HCT116 (cell line): ENCODE results near the gene SSH2. TPM values are rescaled to one million over a fixed set of nuclear protein-coding genes. Genes with fewer than 3 reads are reported as not detected.

Experiments
- ATAC-seq: fragments of 200-7000 bp; cut with Tn5 transposase; 2 replicates; pipeline ENCODE4 v1.9.1; 2020; ENCODE audit warnings: mild to moderate bottlenecking, moderate library complexity
- BruUV-seq: library from RNA; stranded (reverse); fragments of 400-500 nt; replicated peaks from 2 replicates; lab custom pipeline; 2021; lab: Mats Ljungman, UMichigan
- CTCF ChIA-PET: fragments of 300-600 bp; sonication (Branson Sonifier 250); formaldehyde crosslinking; loops from one replicate; lab custom pipeline; 2021; ENCODE audit warnings: antibody characterized with exemption; lab: Charles Lee
- POLR2A ChIA-PET: fragments of 300-600, 350-600 bp; sonication (Branson Sonifier 250); formaldehyde crosslinking; loops from one replicate; lab custom pipeline; 2021; ENCODE audit warnings: antibody characterized with exemption; lab: Charles Lee
- RAD21 ChIA-PET, 2 experiments: fragments of 300-600 bp; sonication (Branson Sonifier 250); formaldehyde crosslinking; loops; one replicate each; lab custom pipeline; 2023; ENCODE audit warnings: low total read pairs in 2 of 2; ENCODE audit not compliant: uncharacterized antibody in 2 of 2, unreplicated experiment in 2 of 2, low non-redundant PET in 1 of 2; lab: Charles Lee
- DNase-seq: peaks from one replicate; pipeline ENCODE4 v3.0.0-alpha.2; 2010; ENCODE audit warnings: low read depth, low spot score
- H2AFZ ChIP-seq: fragments of 200-600 bp; shearing (Covaris generic), sonication (generic); 2 replicates; pipeline ENCODE4 v1.6.1; 2017; ENCODE audit warnings: low read depth, mixed run types, mixed read lengths, antibody characterized with exemption, low read length; ENCODE audit not compliant: poor library complexity, severe bottlenecking
- H3K27ac ChIP-seq: 2 replicates; pipeline ENCODE4 v1.5.1; 2012; ENCODE audit warnings: low read depth, low read length
- H3K27me3 ChIP-seq: fragments of 200-600 bp; sonication (generic); 2 replicates; pipeline ENCODE4 v1.6.1; 2016; ENCODE audit warnings: mixed run types, low read length, mixed read lengths; ENCODE audit not compliant: insufficient read depth
- H3K36me3 ChIP-seq, 2 experiments: fragments of 200-500 bp in 1 of 2; fragments of 200-600 bp in 1 of 2; sonication (Bioruptor generic) in 1 of 2; sonication (generic) in 1 of 2; 2 replicates each; pipeline versions ENCODE4 v1.5.1 to v1.6.1; 2014 to 2016; ENCODE audit warnings: low read length in 2 of 2, inconsistent platforms in 1 of 2, mixed read lengths in 1 of 2, mixed run types in 1 of 2; ENCODE audit not compliant: insufficient read depth in 2 of 2, control insufficient read depth in 1 of 2
- H3K4me1 ChIP-seq, 2 experiments: fragments of 200-600 bp in 1 of 2; sonication (generic) in 1 of 2; 2 replicates each; pipeline versions ENCODE4 v1.5.1 to v1.6.1; 2012 to 2017; ENCODE audit warnings: low read length in 2 of 2, inconsistent platforms in 1 of 2, mild to moderate bottlenecking in 1 of 2, mixed read lengths in 1 of 2, mixed run types in 1 of 2, moderate library complexity in 1 of 2; ENCODE audit not compliant: insufficient read depth in 2 of 2, control insufficient read depth in 1 of 2
- H3K4me2 ChIP-seq: fragments of 200-600 bp; sonication (generic); 2 replicates; pipeline ENCODE4 v1.6.1; 2017; ENCODE audit warnings: mixed run types, low read length, mixed read lengths
- H3K4me3 ChIP-seq, 2 experiments: fragments of 200-600 bp in 1 of 2; sonication (generic) in 1 of 2; replicated peaks in 1 of 2; 2 replicates each; pipeline ENCODE4 v1.5.1; 2011 to 2016; ENCODE audit warnings: low read length in 2 of 2, control low read depth in 1 of 2, low read depth in 1 of 2, mild to moderate bottlenecking in 1 of 2, mixed read lengths in 1 of 2, mixed run types in 1 of 2
- H3K79me2 ChIP-seq: fragments of 200-600 bp; sonication (generic); 2 replicates; pipeline ENCODE4 v1.6.1; 2017; ENCODE audit warnings: mild to moderate bottlenecking, mixed run types, low read length, moderate library complexity, mixed read lengths; ENCODE audit not compliant: insufficient read depth
- H3K9ac ChIP-seq: fragments of 200-600 bp; sonication (generic); 2 replicates; pipeline ENCODE4 v1.6.1; 2016; ENCODE audit warnings: low read length, mixed read lengths
- H3K9me2 ChIP-seq: fragments of 200-600 bp; sonication (generic), shearing (Covaris generic); 2 replicates; pipeline ENCODE4 v1.6.1; 2017; ENCODE audit warnings: mixed run types, mild to moderate bottlenecking, moderate library complexity; ENCODE audit not compliant: insufficient read depth
- H3K9me3 ChIP-seq, 2 experiments: fragments of 200-500 bp in 1 of 2; fragments of 200-600 bp in 1 of 2; sonication (Bioruptor generic) in 1 of 2; sonication (generic) in 1 of 2; 2 replicates each; pipeline ENCODE4 v1.6.1; 2014 to 2017; ENCODE audit warnings: low read length in 2 of 2, mixed read lengths in 2 of 2, inconsistent platforms in 1 of 2, low read depth in 1 of 2, mild to moderate bottlenecking in 1 of 2, mixed run types in 1 of 2, moderate library complexity in 1 of 2; ENCODE audit not compliant: control insufficient read depth in 1 of 2, insufficient read depth in 1 of 2
- H4K20me1 ChIP-seq: fragments of 200-600 bp; sonication (generic), shearing (Covaris generic); 2 replicates; pipeline ENCODE4 v1.6.1; 2017; ENCODE audit warnings: mixed run types, mild to moderate bottlenecking, moderate library complexity; ENCODE audit not compliant: insufficient read depth
- EZH2phosphoT487 ChIP-seq: fragments of 200-600 bp; IDR thresholded peaks from 2 replicates; pipeline ENCODE4 v1.6.1; 2018; ENCODE audit warnings: antibody characterized with exemption, borderline replicate concordance
- POLR2A ChIP-seq: IDR thresholded peaks from 2 replicates; pipeline ENCODE4 v1.7.0; 2011; ENCODE audit warnings: borderline replicate concordance; ENCODE audit not compliant: insufficient read depth, insufficient read length; ENCODE audit errors: extremely low read depth
- TCF7L2 ChIP-seq: IDR thresholded peaks from 2 replicates; pipeline ENCODE4 v1.7.0; 2011; ENCODE audit warnings: borderline replicate concordance, inconsistent platforms; ENCODE audit not compliant: insufficient read depth, insufficient read length; ENCODE audit errors: extremely low read depth
- intact Hi-C: fragments of 100-400 bp; cut with micrococcal nuclease; formaldehyde crosslinking; loops from 2 replicates; pipeline ENCODE4 v1.10.0; 2022
- total RNA-seq: library from RNA; stranded (reverse); gene quantifications from one replicate; pipeline ENCODE4 v1.2.1, GENCODE V29; 2021; ENCODE audit not compliant: unreplicated experiment
- TF ChIP-seq, protein P1 (sequence below): IDR thresholded peaks from 2 replicates; pipeline ENCODE4 v1.6.1; 2012
- TF ChIP-seq, protein P2 (sequence below), 3 experiments: fragments of 200-600 bp in 1 of 3; sonication (generic) in 1 of 3; IDR thresholded peaks in 2 of 3; conservative IDR thresholded peaks in 1 of 3; 2 replicates each; pipeline ENCODE4 v1.5.1; 2012 to 2017; ENCODE audit warnings: low read depth in 2 of 3, low read length in 2 of 3, antibody characterized with exemption in 1 of 3, borderline replicate concordance in 1 of 3, control low read depth in 1 of 3, mild to moderate bottlenecking in 1 of 3, mixed read lengths in 1 of 3, mixed run types in 1 of 3, moderate library complexity in 1 of 3; ENCODE audit not compliant: insufficient read depth in 1 of 3
- TF ChIP-seq, protein P3 (sequence below): IDR thresholded peaks from 2 replicates; pipeline ENCODE4 v1.6.1; 2012; ENCODE audit warnings: low read depth
- TF ChIP-seq, protein P4 (sequence below): IDR thresholded peaks from 2 replicates; pipeline ENCODE4 v1.6.1; 2012

SSH2 gene
- total RNA-seq, 1 experiment from 2014 or later = 17.0 TPM

DNA sequence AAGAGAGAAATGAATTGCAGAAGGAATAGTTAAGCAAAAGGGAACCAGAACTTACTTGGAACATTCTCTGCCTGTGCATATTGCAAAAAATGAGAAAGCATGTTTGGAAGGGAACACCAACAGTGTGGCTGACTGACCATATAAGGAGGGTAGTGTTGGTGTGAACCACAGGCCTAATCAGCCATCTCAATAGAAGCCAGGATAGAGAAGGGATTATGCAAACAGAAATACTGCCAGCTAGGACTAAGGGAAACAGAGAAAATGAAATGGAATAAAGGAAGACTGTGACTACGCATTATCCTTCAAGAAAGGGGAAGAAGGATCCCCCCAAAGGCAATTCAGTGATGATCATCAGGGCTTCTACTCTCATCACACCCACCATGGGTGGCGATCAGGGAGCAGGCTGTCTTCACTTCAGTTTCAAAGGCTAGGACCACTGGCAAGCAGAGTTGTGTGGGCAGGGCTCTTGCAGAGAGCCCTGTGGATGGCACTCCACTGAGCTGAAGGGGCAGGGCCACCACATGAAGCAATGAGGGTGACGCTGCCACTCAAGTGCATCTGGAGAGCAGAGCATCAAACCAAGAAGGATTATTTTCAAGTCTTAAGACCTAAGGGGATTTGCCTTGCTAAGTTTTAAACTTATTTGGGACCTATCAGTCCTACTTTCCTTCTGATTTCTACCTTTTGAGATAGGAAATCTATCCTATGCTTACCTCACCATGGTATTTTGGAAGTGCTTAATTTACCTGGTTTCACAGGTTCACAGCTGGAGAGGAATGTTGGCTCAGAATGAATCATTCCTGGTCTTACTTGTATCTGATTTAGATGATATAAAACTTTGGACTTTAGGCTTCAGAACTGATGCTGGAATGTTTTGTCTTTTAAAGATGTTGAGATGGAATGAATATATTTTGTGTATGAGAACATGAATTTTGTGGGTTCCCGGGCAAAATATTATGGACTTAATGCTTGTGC, 140.5 kb downstream of the SSH2 start:
- TF ChIP-seq, protein P1, sequence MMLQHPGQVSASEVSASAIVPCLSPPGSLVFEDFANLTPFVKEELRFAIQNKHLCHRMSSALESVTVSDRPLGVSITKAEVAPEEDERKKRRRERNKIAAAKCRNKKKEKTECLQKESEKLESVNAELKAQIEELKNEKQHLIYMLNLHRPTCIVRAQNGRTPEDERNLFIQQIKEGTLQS = no peak
- TF ChIP-seq, protein P2, sequence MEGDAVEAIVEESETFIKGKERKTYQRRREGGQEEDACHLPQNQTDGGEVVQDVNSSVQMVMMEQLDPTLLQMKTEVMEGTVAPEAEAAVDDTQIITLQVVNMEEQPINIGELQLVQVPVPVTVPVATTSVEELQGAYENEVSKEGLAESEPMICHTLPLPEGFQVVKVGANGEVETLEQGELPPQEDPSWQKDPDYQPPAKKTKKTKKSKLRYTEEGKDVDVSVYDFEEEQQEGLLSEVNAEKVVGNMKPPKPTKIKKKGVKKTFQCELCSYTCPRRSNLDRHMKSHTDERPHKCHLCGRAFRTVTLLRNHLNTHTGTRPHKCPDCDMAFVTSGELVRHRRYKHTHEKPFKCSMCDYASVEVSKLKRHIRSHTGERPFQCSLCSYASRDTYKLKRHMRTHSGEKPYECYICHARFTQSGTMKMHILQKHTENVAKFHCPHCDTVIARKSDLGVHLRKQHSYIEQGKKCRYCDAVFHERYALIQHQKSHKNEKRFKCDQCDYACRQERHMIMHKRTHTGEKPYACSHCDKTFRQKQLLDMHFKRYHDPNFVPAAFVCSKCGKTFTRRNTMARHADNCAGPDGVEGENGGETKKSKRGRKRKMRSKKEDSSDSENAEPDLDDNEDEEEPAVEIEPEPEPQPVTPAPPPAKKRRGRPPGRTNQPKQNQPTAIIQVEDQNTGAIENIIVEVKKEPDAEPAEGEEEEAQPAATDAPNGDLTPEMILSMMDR (IDR thresholded peaks at IDR 0.05 in 2 of 3, conservative IDR thresholded peaks at IDR 0.05 in 1 of 3; ENCODE audit: borderline replicate concordance in 1 of 3, insufficient read depth in 1 of 3, low read depth in 2 of 3, low read length in 2 of 3) = no peak
- no peak for TF ChIP-seq TCF7L2
- TF ChIP-seq, all 23 proteins: peak for 0
- Histone ChIP-seq H3K27me3 (no peaks in the 10 kb centered on the region), H3K27ac (no peak overlapping the region), H3K9me3 (no peaks in the 10 kb centered on the region), H2AFZ (no peak overlapping the region), H4K20me1 (no peaks in the 10 kb centered on the region), H3K79me2 (no peaks in the 10 kb centered on the region), H3K4me1 (peaks cover 10 to 19% of the 10 kb centered on the region in 2 experiments), H3K9me2 (no peaks in the 10 kb centered on the region), H3K4me2 (no peak overlapping the region), H3K36me3 (no peaks in the 10 kb centered on the region), H3K9ac (no peak overlapping the region), H3K4me3 (no peak overlapping the region)
- intact Hi-C loops = no loop called here
- no TSS peak for BruUV-seq
- ATAC-seq (no peak), DNase-seq (no peak)
- ChIA-PET CTCF (no interaction called here), RAD21 (no interaction called here), POLR2A (no interaction called here)

DNA sequence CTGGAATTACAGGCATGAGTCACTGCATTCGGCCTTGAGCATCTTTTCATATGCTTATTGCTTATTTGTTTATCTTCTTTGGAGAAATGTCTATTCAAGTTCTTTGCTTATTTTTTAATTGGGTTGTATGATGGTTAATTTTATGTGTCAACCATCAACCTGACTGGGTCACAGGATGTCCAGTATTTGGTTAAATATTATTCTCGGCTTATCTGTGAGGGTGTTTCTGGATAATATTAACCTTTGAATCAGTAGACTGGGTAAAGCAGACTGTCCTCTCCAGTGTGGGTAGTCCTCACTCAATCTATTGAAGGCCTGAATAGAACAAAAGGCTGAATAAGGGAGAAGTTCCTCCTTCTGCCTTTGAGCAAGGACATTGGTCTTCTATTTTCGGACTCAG, 142.0 kb downstream of the SSH2 start:
- H3K27me3 ChIP-seq = no peaks in the 10 kb centered on the region
- CTCF ChIA-PET = no interaction called here
- H3K9me3 ChIP-seq = no peaks in the 10 kb centered on the region
- no peak overlapping the region for H2AFZ ChIP-seq
- ATAC-seq (no peak), DNase-seq (no peak)
- H3K4me3 ChIP-seq = no peak overlapping the region
- H3K36me3 ChIP-seq = no peaks in the 10 kb centered on the region
- H3K4me2 ChIP-seq = no peak overlapping the region
- no TSS peak for BruUV-seq
- H3K9me2 ChIP-seq = no peaks in the 10 kb centered on the region
- intact Hi-C loops = no loop called here
- H3K79me2 ChIP-seq = no peaks in the 10 kb centered on the region
- no peak overlapping the region for H3K27ac ChIP-seq
- POLR2A ChIA-PET = no interaction called here
- no peak overlapping the region for H3K9ac ChIP-seq
- RAD21 ChIA-PET = no interaction called here
- no peaks in the 10 kb centered on the region for H4K20me1 ChIP-seq
- H3K4me1 ChIP-seq = peaks cover 15 to 23% of the 10 kb centered on the region in 2 experiments
- no peak for TF ChIP-seq EZH2phosphoT487
- TF ChIP-seq, protein P2 (IDR thresholded peaks at IDR 0.05 in 2 of 3, conservative IDR thresholded peaks at IDR 0.05 in 1 of 3; ENCODE audit: borderline replicate concordance in 1 of 3, insufficient read depth in 1 of 3, low read depth in 2 of 3, low read length in 2 of 3) = no peak
- TF ChIP-seq, protein P3, sequence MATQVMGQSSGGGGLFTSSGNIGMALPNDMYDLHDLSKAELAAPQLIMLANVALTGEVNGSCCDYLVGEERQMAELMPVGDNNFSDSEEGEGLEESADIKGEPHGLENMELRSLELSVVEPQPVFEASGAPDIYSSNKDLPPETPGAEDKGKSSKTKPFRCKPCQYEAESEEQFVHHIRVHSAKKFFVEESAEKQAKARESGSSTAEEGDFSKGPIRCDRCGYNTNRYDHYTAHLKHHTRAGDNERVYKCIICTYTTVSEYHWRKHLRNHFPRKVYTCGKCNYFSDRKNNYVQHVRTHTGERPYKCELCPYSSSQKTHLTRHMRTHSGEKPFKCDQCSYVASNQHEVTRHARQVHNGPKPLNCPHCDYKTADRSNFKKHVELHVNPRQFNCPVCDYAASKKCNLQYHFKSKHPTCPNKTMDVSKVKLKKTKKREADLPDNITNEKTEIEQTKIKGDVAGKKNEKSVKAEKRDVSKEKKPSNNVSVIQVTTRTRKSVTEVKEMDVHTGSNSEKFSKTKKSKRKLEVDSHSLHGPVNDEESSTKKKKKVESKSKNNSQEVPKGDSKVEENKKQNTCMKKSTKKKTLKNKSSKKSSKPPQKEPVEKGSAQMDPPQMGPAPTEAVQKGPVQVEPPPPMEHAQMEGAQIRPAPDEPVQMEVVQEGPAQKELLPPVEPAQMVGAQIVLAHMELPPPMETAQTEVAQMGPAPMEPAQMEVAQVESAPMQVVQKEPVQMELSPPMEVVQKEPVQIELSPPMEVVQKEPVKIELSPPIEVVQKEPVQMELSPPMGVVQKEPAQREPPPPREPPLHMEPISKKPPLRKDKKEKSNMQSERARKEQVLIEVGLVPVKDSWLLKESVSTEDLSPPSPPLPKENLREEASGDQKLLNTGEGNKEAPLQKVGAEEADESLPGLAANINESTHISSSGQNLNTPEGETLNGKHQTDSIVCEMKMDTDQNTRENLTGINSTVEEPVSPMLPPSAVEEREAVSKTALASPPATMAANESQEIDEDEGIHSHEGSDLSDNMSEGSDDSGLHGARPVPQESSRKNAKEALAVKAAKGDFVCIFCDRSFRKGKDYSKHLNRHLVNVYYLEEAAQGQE = no peak
- TF ChIP-seq, protein P1 = no peak
- TF ChIP-seq POLR2A = no peak
- TF ChIP-seq, protein P4, sequence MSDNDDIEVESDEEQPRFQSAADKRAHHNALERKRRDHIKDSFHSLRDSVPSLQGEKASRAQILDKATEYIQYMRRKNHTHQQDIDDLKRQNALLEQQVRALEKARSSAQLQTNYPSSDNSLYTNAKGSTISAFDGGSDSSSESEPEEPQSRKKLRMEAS = no peak
